OCI-LY7 (cell line): ENCODE measurements around the gene GNAL.

Source experiments
- EZH2phosphoT487 ChIP-seq: fragments of 200-600 bp; sonication (generic); IDR thresholded peaks from 2 replicates; pipeline ENCODE4 v1.6.1; 2018; ENCODE audit warnings: low read depth, borderline replicate concordance, mild to moderate bottlenecking, mixed run types, antibody characterized with exemption, low read length, moderate library complexity, mixed read lengths
- TF ChIP-seq, protein P1 (sequence below): fragments of 200-600 bp; sonication (generic); conservative IDR thresholded peaks from 2 replicates; pipeline ENCODE4 v1.5.1; 2014; ENCODE audit warnings: mild to moderate bottlenecking, antibody characterized with exemption, low read length, moderate library complexity, mixed read lengths

DNA sequence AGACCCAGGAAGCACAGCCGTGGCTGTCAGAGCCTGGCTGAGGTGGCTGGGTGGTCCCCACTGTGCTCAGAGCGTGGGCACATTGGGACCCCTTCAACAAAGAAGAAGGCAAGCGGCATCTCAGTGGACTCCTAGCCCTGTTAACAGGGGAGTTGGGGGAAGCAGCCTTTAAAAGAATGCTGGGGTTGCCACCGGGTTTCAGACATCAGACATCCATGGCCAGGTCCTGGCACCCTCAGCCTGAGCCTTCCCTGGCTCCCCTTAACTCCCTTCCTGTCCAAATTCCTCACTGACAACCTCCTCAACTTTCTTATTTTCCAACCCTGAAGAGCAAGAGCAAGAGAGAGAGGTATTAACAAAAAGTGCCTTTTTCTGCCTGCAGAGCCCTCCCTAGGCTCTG, 24.8 kb upstream of the GNAL start:
- TF ChIP-seq, protein P1, sequence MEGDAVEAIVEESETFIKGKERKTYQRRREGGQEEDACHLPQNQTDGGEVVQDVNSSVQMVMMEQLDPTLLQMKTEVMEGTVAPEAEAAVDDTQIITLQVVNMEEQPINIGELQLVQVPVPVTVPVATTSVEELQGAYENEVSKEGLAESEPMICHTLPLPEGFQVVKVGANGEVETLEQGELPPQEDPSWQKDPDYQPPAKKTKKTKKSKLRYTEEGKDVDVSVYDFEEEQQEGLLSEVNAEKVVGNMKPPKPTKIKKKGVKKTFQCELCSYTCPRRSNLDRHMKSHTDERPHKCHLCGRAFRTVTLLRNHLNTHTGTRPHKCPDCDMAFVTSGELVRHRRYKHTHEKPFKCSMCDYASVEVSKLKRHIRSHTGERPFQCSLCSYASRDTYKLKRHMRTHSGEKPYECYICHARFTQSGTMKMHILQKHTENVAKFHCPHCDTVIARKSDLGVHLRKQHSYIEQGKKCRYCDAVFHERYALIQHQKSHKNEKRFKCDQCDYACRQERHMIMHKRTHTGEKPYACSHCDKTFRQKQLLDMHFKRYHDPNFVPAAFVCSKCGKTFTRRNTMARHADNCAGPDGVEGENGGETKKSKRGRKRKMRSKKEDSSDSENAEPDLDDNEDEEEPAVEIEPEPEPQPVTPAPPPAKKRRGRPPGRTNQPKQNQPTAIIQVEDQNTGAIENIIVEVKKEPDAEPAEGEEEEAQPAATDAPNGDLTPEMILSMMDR: no peak
- no peak for TF ChIP-seq EZH2phosphoT487
